HG03064 (cell line): Measurements from ENCODE around the gene NASP.

Experiments used
- ATAC-seq: cut with Tn5 transposase; IDR thresholded peaks from one replicate; pipeline ENCODE4 v1.9.1; 2021; ENCODE audit warnings: low read depth; ENCODE audit not compliant: unreplicated experiment

Gene NASP

GRCh38 chr1:45666836-45667235 lies 83.0 kb downstream of the NASP start:
- ATAC-seq = no peak

GRCh38 chr1:45667321-45668111 lies 83.7 kb downstream of the NASP start:
- ATAC-seq = no peak
